ENCODE data around the gene SEMA4D.

Gene SEMA4D

GRCh38 chr9:89441986-89442385, 55.9 kb downstream of the SEMA4D start:
- no peak for DNase-seq

- DNase-seq = no peak
Measured at GRCh38 chr9:89441655-89441970, 56.3 kb downstream of the SEMA4D start.

- DNase-seq = no peak
Measured at GRCh38 chr9:89440951-89441654, 56.8 kb downstream of the SEMA4D start.

- no peak for DNase-seq
Measured at GRCh38 chr9:89440548-89440947, 57.4 kb downstream of the SEMA4D start.

GRCh38 chr9:89440046-89440445, 57.9 kb downstream of the SEMA4D start:
- DNase-seq = no peak

GRCh38 chr9:89439571-89439970, 58.3 kb downstream of the SEMA4D start:
- DNase-seq = no peak

- no peak for DNase-seq
Measured at GRCh38 chr9:89438194-89438593, 59.7 kb downstream of the SEMA4D start.

- DNase-seq = no peak
Measured at GRCh38 chr9:89437772-89438171, 60.1 kb downstream of the SEMA4D start.

- no peak for DNase-seq
Measured at GRCh38 chr9:89436963-89437625, 60.8 kb downstream of the SEMA4D start.

GRCh38 chr9:89436326-89436725, 61.6 kb downstream of the SEMA4D start:
- DNase-seq = no peak

- DNase-seq = no peak
Measured at GRCh38 chr9:89435071-89435823, 62.7 kb downstream of the SEMA4D start.

- DNase-seq = no peak
Measured at GRCh38 chr9:89434636-89435035, 63.3 kb downstream of the SEMA4D start.

- DNase-seq = no peak
Measured at GRCh38 chr9:89433826-89434225, 64.1 kb downstream of the SEMA4D start.

GRCh38 chr9:89432986-89433530, 64.9 kb downstream of the SEMA4D start:
- DNase-seq = no peak

GRCh38 chr9:89431930-89432725, 65.8 kb downstream of the SEMA4D start:
- no peak for DNase-seq

GRCh38 chr9:89430995-89431394, 66.9 kb downstream of the SEMA4D start:
- DNase-seq = no peak

- DNase-seq = no peak
Measured at GRCh38 chr9:89428901-89429890, 68.7 kb downstream of the SEMA4D start.

- no peak for DNase-seq
Measured at GRCh38 chr9:89428222-89428761, 69.6 kb downstream of the SEMA4D start.

GRCh38 chr9:89427621-89428221, 70.2 kb downstream of the SEMA4D start:
- no peak for DNase-seq

GRCh38 chr9:89426384-89426961, 71.4 kb downstream of the SEMA4D start:
- DNase-seq = no peak
